ENCODE measurements around the gene CENPF.

Gene CENPF

DNA sequence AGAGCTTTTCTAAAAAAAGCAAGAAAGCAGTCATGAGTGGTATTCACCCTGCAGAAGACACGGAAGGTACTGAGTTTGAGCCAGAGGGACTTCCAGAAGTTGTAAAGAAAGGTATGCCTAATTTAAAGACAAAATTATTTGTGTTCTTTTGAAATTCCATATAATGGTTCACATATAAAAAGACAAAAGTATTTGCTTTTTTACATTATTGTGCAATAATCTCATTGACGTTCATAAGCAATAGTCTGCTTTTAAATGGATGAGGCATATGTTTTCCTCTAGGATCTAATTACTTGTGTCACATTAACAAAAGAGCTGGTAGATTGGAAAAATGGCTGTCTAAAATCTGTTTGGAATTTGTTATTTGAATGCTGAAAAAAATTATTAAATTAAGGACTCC lies 54.3 kb downstream of the CENPF start:
- H3K9me3 Mint-ChIP-seq, result no peaks in the 10 kb centered on the region
- H3K27ac Mint-ChIP-seq, result no peak overlapping the region
- DNase-seq, result no peak
- no peak overlapping the region for H3K4me3 Mint-ChIP-seq
- no peaks in the 10 kb centered on the region for H3K27me3 Mint-ChIP-seq (ENCODE audit: low read depth, poor library complexity)
- TF ChIP-seq, protein P1, sequence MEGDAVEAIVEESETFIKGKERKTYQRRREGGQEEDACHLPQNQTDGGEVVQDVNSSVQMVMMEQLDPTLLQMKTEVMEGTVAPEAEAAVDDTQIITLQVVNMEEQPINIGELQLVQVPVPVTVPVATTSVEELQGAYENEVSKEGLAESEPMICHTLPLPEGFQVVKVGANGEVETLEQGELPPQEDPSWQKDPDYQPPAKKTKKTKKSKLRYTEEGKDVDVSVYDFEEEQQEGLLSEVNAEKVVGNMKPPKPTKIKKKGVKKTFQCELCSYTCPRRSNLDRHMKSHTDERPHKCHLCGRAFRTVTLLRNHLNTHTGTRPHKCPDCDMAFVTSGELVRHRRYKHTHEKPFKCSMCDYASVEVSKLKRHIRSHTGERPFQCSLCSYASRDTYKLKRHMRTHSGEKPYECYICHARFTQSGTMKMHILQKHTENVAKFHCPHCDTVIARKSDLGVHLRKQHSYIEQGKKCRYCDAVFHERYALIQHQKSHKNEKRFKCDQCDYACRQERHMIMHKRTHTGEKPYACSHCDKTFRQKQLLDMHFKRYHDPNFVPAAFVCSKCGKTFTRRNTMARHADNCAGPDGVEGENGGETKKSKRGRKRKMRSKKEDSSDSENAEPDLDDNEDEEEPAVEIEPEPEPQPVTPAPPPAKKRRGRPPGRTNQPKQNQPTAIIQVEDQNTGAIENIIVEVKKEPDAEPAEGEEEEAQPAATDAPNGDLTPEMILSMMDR (IDR thresholded peaks at IDR 0.05), result no peak
- H3K4me1 Mint-ChIP-seq, result no peaks in the 10 kb centered on the region
- H3K36me3 Mint-ChIP-seq (ENCODE audit: low read depth), result peaks cover 89% of the 10 kb centered on the region

DNA sequence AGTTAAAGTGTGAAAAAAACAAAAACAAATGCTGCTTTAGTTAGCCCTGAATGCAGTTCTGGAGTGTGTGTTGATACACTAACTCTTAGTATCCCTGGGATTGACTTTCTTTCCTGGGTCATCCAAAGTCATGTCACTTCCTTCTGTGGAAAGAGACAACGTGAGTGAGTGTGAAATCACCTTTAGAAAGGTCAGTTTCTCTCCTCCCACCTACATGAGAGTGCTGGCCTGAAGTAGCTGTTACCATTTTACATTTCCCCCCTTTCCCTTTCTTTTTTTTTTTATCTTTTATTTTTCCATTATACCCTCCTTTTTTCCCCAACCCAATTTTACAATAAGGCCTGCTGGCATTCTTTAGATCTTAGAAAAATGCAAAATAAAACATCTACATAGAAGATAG lies 55.2 kb downstream of the CENPF start:
- H3K4me1 Mint-ChIP-seq, result no peaks in the 10 kb centered on the region
- H3K9me3 Mint-ChIP-seq, result no peaks in the 10 kb centered on the region
- DNase-seq, result no peak
- H3K27ac Mint-ChIP-seq, result peak overlapping the region; percentile 21
- H3K4me3 Mint-ChIP-seq, result no peak overlapping the region
- TF ChIP-seq, protein P1 (IDR thresholded peaks at IDR 0.05), result no peak
- no peaks in the 10 kb centered on the region for H3K27me3 Mint-ChIP-seq (ENCODE audit: low read depth, poor library complexity)
- peaks cover 90% of the 10 kb centered on the region for H3K36me3 Mint-ChIP-seq (ENCODE audit: low read depth)

DNA sequence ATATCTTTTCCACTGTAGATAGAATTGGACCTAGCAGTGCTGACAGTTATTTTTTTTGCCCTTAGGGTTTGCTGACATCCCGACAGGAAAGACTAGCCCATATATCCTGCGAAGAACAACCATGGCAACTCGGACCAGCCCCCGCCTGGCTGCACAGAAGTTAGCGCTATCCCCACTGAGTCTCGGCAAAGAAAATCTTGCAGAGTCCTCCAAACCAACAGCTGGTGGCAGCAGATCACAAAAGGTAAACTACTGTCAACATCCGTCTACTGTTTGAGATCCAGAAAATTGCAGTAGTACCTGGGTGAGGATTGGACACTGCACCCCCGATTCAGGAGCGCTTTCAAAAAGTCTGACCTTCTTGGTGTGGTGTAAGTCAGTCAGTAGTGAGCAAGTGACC lies 55.8 kb downstream of the CENPF start:
- DNase-seq, result peak; percentile 7
- H3K27me3 Mint-ChIP-seq (ENCODE audit: low read depth, poor library complexity), result no peaks in the 10 kb centered on the region
- H3K36me3 Mint-ChIP-seq (ENCODE audit: low read depth), result peaks cover 90% of the 10 kb centered on the region
- TF ChIP-seq, protein P1 (IDR thresholded peaks at IDR 0.05), result no peak
- H3K4me3 Mint-ChIP-seq, result no peak overlapping the region
- H3K9me3 Mint-ChIP-seq, result no peaks in the 10 kb centered on the region
- H3K27ac Mint-ChIP-seq, result peak overlapping the region; percentile 34
- no peaks in the 10 kb centered on the region for H3K4me1 Mint-ChIP-seq

DNA sequence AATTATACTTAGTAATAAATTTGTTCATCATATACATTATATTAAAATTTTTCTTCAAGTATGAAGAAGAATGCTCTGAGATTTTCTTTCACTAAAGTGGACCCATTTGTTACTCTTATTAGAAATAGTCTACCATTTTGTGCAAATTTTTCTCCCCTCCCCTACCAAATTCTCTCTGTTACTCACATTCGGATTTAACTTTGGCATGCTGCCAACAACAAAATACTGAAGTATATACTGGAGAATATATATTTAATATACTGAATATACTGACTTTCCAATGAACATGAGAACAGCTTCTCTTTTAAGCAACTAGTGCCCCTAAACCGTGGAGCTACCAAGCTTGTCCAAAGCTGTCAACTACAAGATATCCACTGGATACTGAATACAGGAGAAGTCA lies 57.2 kb downstream of the CENPF start:
- Mint-ChIP-seq H3K4me3 (no peak overlapping the region), H3K36me3 (ENCODE audit: low read depth) (peaks cover 92% of the 10 kb centered on the region), H3K9me3 (no peaks in the 10 kb centered on the region), H3K27me3 (ENCODE audit: low read depth, poor library complexity) (no peaks in the 10 kb centered on the region), H3K4me1 (peaks cover 5% of the 10 kb centered on the region), H3K27ac (no peak overlapping the region)
- TF ChIP-seq, protein P1 (IDR thresholded peaks at IDR 0.05), result no peak
- DNase-seq, result no peak

DNA sequence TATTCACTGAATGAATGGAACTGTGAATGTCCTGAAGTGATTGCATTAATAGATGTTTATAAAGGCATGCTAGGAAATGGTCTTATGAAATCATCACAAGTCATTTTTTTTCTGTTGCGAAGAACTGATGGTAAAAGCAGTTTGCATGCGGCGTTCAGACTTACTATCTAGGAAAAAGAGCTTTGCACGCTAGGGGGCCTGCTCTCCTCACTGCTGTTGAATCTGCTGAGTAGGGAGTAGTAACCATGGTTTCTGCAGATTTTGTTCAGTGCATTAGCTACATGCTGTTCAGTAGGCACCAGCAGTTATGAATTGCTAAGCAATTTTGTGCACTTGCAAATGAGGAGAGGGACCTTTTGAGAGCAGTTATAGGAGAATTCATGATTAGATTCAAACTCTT lies 57.9 kb downstream of the CENPF start:
- peaks cover 6% of the 10 kb centered on the region for H3K4me1 Mint-ChIP-seq
- H3K36me3 Mint-ChIP-seq (ENCODE audit: low read depth), result peaks cover 92% of the 10 kb centered on the region
- TF ChIP-seq, protein P1 (IDR thresholded peaks at IDR 0.05), result no peak
- H3K4me3 Mint-ChIP-seq, result no peak overlapping the region
- no peaks in the 10 kb centered on the region for H3K27me3 Mint-ChIP-seq (ENCODE audit: low read depth, poor library complexity)
- H3K27ac Mint-ChIP-seq, result no peak overlapping the region
- H3K9me3 Mint-ChIP-seq, result no peaks in the 10 kb centered on the region
- peak; percentile 10 for DNase-seq

DNA sequence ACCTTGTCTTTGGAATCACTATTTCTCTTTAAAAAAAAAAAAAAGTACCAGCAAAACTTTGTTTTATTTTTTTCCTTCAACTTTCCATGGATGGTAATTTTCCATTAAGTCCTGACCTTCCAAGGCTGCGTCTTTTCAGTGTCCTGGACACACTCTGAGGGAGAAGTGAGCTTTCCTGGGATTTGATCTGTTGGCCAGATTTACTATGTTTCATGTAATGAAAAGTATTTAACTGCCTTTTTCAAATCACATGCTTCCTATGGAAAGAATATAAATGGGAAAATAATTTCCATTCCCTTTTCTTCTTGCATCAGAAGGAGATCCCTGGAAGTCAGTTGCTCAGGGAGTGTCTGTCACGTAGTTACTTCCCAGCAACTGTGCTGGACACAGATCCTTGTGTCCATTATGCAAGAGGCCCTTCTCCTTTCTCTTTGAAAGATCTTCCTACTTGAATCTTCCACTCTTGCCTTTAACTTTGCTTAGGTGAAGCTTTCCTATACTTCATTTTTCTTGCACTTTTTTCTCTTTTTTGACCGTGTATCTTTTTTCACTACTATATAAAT lies 59.3 kb downstream of the CENPF start:
- H3K27ac Mint-ChIP-seq, result peak overlapping the region; percentile 41
- TF ChIP-seq, protein P1 (IDR thresholded peaks at IDR 0.05), result no peak
- no peaks in the 10 kb centered on the region for H3K9me3 Mint-ChIP-seq
- peaks cover 92% of the 10 kb centered on the region for H3K36me3 Mint-ChIP-seq (ENCODE audit: low read depth)
- no peak for DNase-seq
- H3K4me3 Mint-ChIP-seq, result no peak overlapping the region
- H3K27me3 Mint-ChIP-seq (ENCODE audit: low read depth, poor library complexity), result no peaks in the 10 kb centered on the region
- H3K4me1 Mint-ChIP-seq, result peaks cover 6% of the 10 kb centered on the region
